GM23248 (cell line): ENCODE results near the gene CARD11.

ENCODE experiments used
- EZH2 ChIP-seq: fragments of 200-600 bp; sonication (generic); IDR thresholded peaks from 2 replicates; pipeline ENCODE4 v1.6.1; 2018; ENCODE audit warnings: antibody characterized with exemption, mild to moderate bottlenecking; ENCODE audit not compliant: insufficient read depth, poor library complexity, severe bottlenecking
- EZH2phosphoT487 ChIP-seq: fragments of 200-600 bp; sonication (generic); IDR thresholded peaks from 2 replicates; pipeline ENCODE4 v1.6.1; 2018; ENCODE audit warnings: antibody characterized with exemption, moderate library complexity, mild to moderate bottlenecking, low read depth; ENCODE audit not compliant: insufficient read depth

DNA sequence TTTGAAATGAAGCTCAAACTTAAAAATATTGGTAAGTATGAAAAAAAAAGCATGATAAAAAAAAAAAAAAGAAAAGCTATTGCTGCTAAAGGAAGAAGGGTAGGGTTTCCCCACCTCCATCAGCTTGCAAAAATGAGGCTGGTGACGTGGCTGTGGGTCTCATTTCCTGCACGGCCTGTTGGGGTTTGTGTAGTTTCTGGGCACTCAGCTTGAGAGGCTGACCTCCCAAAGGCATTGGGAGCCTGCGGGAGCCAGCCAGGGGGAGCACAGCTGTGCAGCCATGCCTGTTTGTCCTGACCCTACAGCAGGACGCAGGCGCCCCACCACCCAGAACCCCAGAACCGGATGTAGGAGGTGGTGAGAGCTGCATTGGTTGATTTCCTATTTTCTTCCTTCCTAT lies 48.8 kb upstream of the CARD11 start:
- TF ChIP-seq EZH2phosphoT487, result no peak
- TF ChIP-seq EZH2, result no peak
